Measurements from ENCODE around the gene TTC4. TPM values are rescaled to one million over a fixed set of nuclear protein-coding genes. Genes with fewer than 3 reads are reported as not detected.

The TTC4 gene
- polyA plus RNA-seq, 1 donor from 2014 or later, result 22.5 TPM

- Histone ChIP-seq H4K20me1 (ENCODE audit: insufficient read depth) (no peaks in the 10 kb centered on the region), H3K36me3 (ENCODE audit: insufficient read depth, low read length) (no peaks in the 10 kb centered on the region), H2AFZ (ENCODE audit: low read depth, low read length) (no peak overlapping the region), H3K9ac (ENCODE audit: low read length) (no peak overlapping the region), H3K27me3 (ENCODE audit: insufficient read depth, low read depth, low read length) (no peaks in the 10 kb centered on the region), H3K9me3 (ENCODE audit: low read length) (no peaks in the 10 kb centered on the region), H3K27ac (ENCODE audit: low read length) (no peak overlapping the region), H3K9me2 (ENCODE audit: insufficient read depth, low read length) (no peaks in the 10 kb centered on the region), H3K79me2 (replicated peaks; ENCODE audit: insufficient read depth, low read length) (no peaks in the 10 kb centered on the region), H3K4me3 (ENCODE audit: low read length) (no peak overlapping the region), H3F3A (ENCODE audit: insufficient read depth, low read length, poor library complexity, severe bottlenecking) (no peaks in the 10 kb centered on the region), H3K4me2 (ENCODE audit: low read length) (no peak overlapping the region)
- TF ChIP-seq EP300 (conservative IDR thresholded peaks at IDR 0.05; ENCODE audit: poor library complexity, severe bottlenecking), result no peak
- no peak for TF ChIP-seq SMC3 (conservative IDR thresholded peaks at IDR 0.05; ENCODE audit: poor library complexity)
- TF ChIP-seq POLR2AphosphoS5 (IDR thresholded peaks at IDR 0.05), result no peak
- no peak for TF ChIP-seq REST (IDR thresholded peaks at IDR 0.05; ENCODE audit: borderline replicate concordance)
- no peak for TF ChIP-seq EZH2 (IDR thresholded peaks at IDR 0.05; ENCODE audit: borderline replicate concordance, insufficient read depth, low read length, poor library complexity, severe bottlenecking)
- no peak for TF ChIP-seq MXI1 (conservative IDR thresholded peaks at IDR 0.05; ENCODE audit: poor library complexity, severe bottlenecking)
- no peak for TF ChIP-seq TAF1 (IDR thresholded peaks at IDR 0.05; ENCODE audit: low read depth)
- no peak for TF ChIP-seq RAD21 (conservative IDR thresholded peaks at IDR 0.05)
- TF ChIP-seq CTCF (IDR thresholded peaks at IDR 0.05; ENCODE audit: poor library complexity, severe bottlenecking), result no peak
These were observed 25.9 kb downstream of the TTC4 start for GRCh38 chr1:54741531-54741930.

- H3K9ac ChIP-seq (ENCODE audit: low read length), result no peak overlapping the region
- no peak overlapping the region for H3K4me3 ChIP-seq (ENCODE audit: low read length)
- H4K20me1 ChIP-seq (ENCODE audit: insufficient read depth), result no peaks in the 10 kb centered on the region
- H3K36me3 ChIP-seq (ENCODE audit: insufficient read depth, low read length), result no peaks in the 10 kb centered on the region
- TF ChIP-seq RAD21 (conservative IDR thresholded peaks at IDR 0.05) (no peak), EZH2 (IDR thresholded peaks at IDR 0.05; ENCODE audit: borderline replicate concordance, insufficient read depth, low read length, poor library complexity, severe bottlenecking) (no peak), POLR2AphosphoS5 (IDR thresholded peaks at IDR 0.05) (no peak), CTCF (IDR thresholded peaks at IDR 0.05; ENCODE audit: poor library complexity, severe bottlenecking) (no peak), SMC3 (conservative IDR thresholded peaks at IDR 0.05; ENCODE audit: poor library complexity) (no peak), EP300 (conservative IDR thresholded peaks at IDR 0.05; ENCODE audit: poor library complexity, severe bottlenecking) (no peak), REST (IDR thresholded peaks at IDR 0.05; ENCODE audit: borderline replicate concordance) (no peak), MXI1 (conservative IDR thresholded peaks at IDR 0.05; ENCODE audit: poor library complexity, severe bottlenecking) (no peak), TAF1 (IDR thresholded peaks at IDR 0.05; ENCODE audit: low read depth) (no peak)
- H3K9me2 ChIP-seq (ENCODE audit: insufficient read depth, low read length), result no peaks in the 10 kb centered on the region
- no peak overlapping the region for H2AFZ ChIP-seq (ENCODE audit: low read depth, low read length)
- H3K27me3 ChIP-seq (ENCODE audit: insufficient read depth, low read depth, low read length), result no peaks in the 10 kb centered on the region
- H3K4me2 ChIP-seq (ENCODE audit: low read length), result no peak overlapping the region
- H3K27ac ChIP-seq (ENCODE audit: low read length), result no peak overlapping the region
- no peaks in the 10 kb centered on the region for H3K9me3 ChIP-seq (ENCODE audit: low read length)
- H3F3A ChIP-seq (ENCODE audit: insufficient read depth, low read length, poor library complexity, severe bottlenecking), result no peaks in the 10 kb centered on the region
- H3K79me2 ChIP-seq (replicated peaks; ENCODE audit: insufficient read depth, low read length), result no peaks in the 10 kb centered on the region
These were observed 26.6 kb downstream of the TTC4 start for GRCh38 chr1:54742282-54742681.
